IMR-90 (cell line): ENCODE data around the gene UGT1A7. TPM values are rescaled to one million over a fixed set of nuclear protein-coding genes. Genes with fewer than 3 reads are reported as not detected.

Experiments
- ATAC-seq: fragments of 200-7000 bp; cut with Tn5 transposase; 2 replicates; pipeline ENCODE4 v1.9.1; 2020; ENCODE audit warnings: low read depth, mild to moderate bottlenecking, moderate library complexity
- BruUV-seq: library from RNA; stranded (reverse); fragments of 400-500 nt; replicated peaks from 2 replicates; lab custom pipeline; 2021; lab: Mats Ljungman, UMichigan
- CTCF ChIA-PET: fragments of 300-600 bp; formaldehyde crosslinking; extraction: SDS; loops from one replicate; lab custom pipeline; 2021; ENCODE audit warnings: antibody characterized with exemption; lab: Yijun Ruan, JAX
- POLR2A ChIA-PET: fragments of 300-600 bp; sonication (Branson Sonifier 250); formaldehyde crosslinking; loops from one replicate; lab custom pipeline; 2022; ENCODE audit warnings: antibody characterized with exemption; ENCODE audit not compliant: unreplicated experiment; lab: Charles Lee
- DNase-seq: peaks from one replicate; pipeline ENCODE4 v3.0.0; 2013
- H2AFZ ChIP-seq: replicated peaks from 2 replicates; pipeline ENCODE3; 2013; ENCODE audit warnings: low read length, mild to moderate bottlenecking; ENCODE audit not compliant: poor library complexity
- H2AK5ac ChIP-seq: 2 replicates; pipeline ENCODE4 v1.6.1; 2013; ENCODE audit warnings: low read depth, low read length, inconsistent platforms
- H2AK9ac ChIP-seq: replicated peaks from 2 replicates; pipeline ENCODE3; 2013; ENCODE audit warnings: mild to moderate bottlenecking, low read depth, low read length, moderate library complexity; ENCODE audit not compliant: poor library complexity
- H2BK120ac ChIP-seq: 2 replicates; pipeline ENCODE4 v1.6.1; 2013; ENCODE audit warnings: low read depth, low read length, inconsistent platforms
- H2BK15ac ChIP-seq: 3 replicates; pipeline ENCODE4 v1.6.1; 2013; ENCODE audit warnings: low read depth, low read length, inconsistent platforms
- H2BK20ac ChIP-seq: 2 replicates; pipeline ENCODE4 v1.6.1; 2013; ENCODE audit warnings: low read depth, mild to moderate bottlenecking, inconsistent platforms, low read length, moderate library complexity
- H2BK5ac ChIP-seq: 2 replicates; pipeline ENCODE4 v1.6.1; 2013; ENCODE audit warnings: mild to moderate bottlenecking, low read depth, low read length, inconsistent platforms; ENCODE audit not compliant: poor library complexity, severe bottlenecking
- H3K14ac ChIP-seq: replicated peaks from 2 replicates; pipeline ENCODE4 v1.6.1; 2013; ENCODE audit warnings: low read depth, low read length, inconsistent platforms
- H3K18ac ChIP-seq: 2 replicates; pipeline ENCODE4 v1.6.1; 2013; ENCODE audit warnings: low read depth, low read length, control low read depth
- H3K23ac ChIP-seq: 2 replicates; pipeline ENCODE4 v1.6.1; 2013; ENCODE audit warnings: low read depth, low read length, inconsistent platforms
- H3K27ac ChIP-seq: 2 replicates; pipeline ENCODE4 v1.5.1; 2013; ENCODE audit warnings: mild to moderate bottlenecking, control low read depth, low read length; ENCODE audit not compliant: insufficient read depth
- H3K27me3 ChIP-seq: 2 replicates; pipeline ENCODE4 v1.6.1; 2013; ENCODE audit warnings: low read length; ENCODE audit not compliant: control insufficient read depth, insufficient read depth
- H3K36me3 ChIP-seq: 2 replicates; pipeline ENCODE4 v1.6.1; 2013; ENCODE audit warnings: low read length, mixed read lengths; ENCODE audit not compliant: control insufficient read depth, insufficient read depth
- H3K4ac ChIP-seq: 2 replicates; pipeline ENCODE4 v1.6.1; 2013; ENCODE audit warnings: low read depth, low read length, inconsistent platforms
- H3K4me1 ChIP-seq: 2 replicates; pipeline ENCODE4 v1.6.1; 2013; ENCODE audit warnings: low read length, mixed read lengths; ENCODE audit not compliant: control insufficient read depth, insufficient read depth
- H3K4me2 ChIP-seq: 2 replicates; pipeline ENCODE4 v1.6.1; 2013; ENCODE audit warnings: low read depth, mild to moderate bottlenecking, control low read depth, low read length, moderate library complexity
- H3K4me3 ChIP-seq: 2 replicates; pipeline ENCODE4 v1.5.1; 2013; ENCODE audit warnings: low read depth, mild to moderate bottlenecking, control low read depth, low read length, moderate library complexity; ENCODE audit not compliant: insufficient read depth
- H3K56ac ChIP-seq: 2 replicates; pipeline ENCODE4 v1.6.1; 2013; ENCODE audit warnings: low read length, inconsistent platforms; ENCODE audit not compliant: insufficient read depth; ENCODE audit errors: extremely low read depth
- H3K79me1 ChIP-seq, 2 experiments: 2 replicates each; pipeline ENCODE4 v1.6.1; 2013; ENCODE audit warnings: low read length in 2 of 2, inconsistent platforms in 1 of 2, low read depth in 1 of 2
- H3K9ac ChIP-seq: 2 replicates; pipeline ENCODE4 v1.6.1; 2013; ENCODE audit warnings: low read depth, low read length, control low read depth
- H3K9me1 ChIP-seq: 2 replicates; pipeline ENCODE4 v1.6.1; 2013; ENCODE audit warnings: low read length, inconsistent platforms; ENCODE audit not compliant: insufficient read depth
- H3K9me3 ChIP-seq: 2 replicates; pipeline ENCODE4 v1.6.1; 2013; ENCODE audit warnings: low read length; ENCODE audit not compliant: control insufficient read depth, insufficient read depth
- H4K20me1 ChIP-seq: 2 replicates; pipeline ENCODE4 v1.6.1; 2013; ENCODE audit warnings: low read length, inconsistent platforms; ENCODE audit not compliant: insufficient read depth
- H4K5ac ChIP-seq: 2 replicates; pipeline ENCODE4 v1.6.1; 2013; ENCODE audit warnings: mild to moderate bottlenecking, low read depth, low read length, control low read depth
- H4K8ac ChIP-seq, 2 experiments: 2 replicates each; pipeline ENCODE4 v1.6.1; 2013; ENCODE audit warnings: low read depth in 2 of 2, low read length in 2 of 2, control low read depth in 1 of 2, inconsistent platforms in 1 of 2
- H4K91ac ChIP-seq: 2 replicates; pipeline ENCODE4 v1.6.1; 2013; ENCODE audit warnings: low read depth, low read length, inconsistent platforms; ENCODE audit not compliant: insufficient read depth
- CTCF ChIP-seq: conservative IDR thresholded peaks from 2 replicates; pipeline ENCODE4 v1.5.1; 2012; ENCODE audit warnings: mild to moderate bottlenecking, low read depth, low read length, improper control_type of control experiment
- ELK1 ChIP-seq: fragments of 150-350 bp; IDR thresholded peaks from 2 replicates; pipeline ENCODE4 v1.6.1; 2016; ENCODE audit warnings: low read depth, mild to moderate bottlenecking, low read length, moderate library complexity, borderline replicate concordance
- MXI1 ChIP-seq: IDR thresholded peaks from 2 replicates; pipeline ENCODE4 v1.6.1; 2012; ENCODE audit warnings: low read depth, mild to moderate bottlenecking, low read length, moderate library complexity, borderline replicate concordance
- NFE2L2 ChIP-seq: fragments of 150-350 bp; IDR thresholded peaks from 2 replicates; pipeline ENCODE4 v1.6.1; 2016; ENCODE audit warnings: low read depth, mild to moderate bottlenecking, low read length
- POLR2A ChIP-seq: IDR thresholded peaks from 2 replicates; pipeline ENCODE4 v1.6.1; 2012; ENCODE audit warnings: mild to moderate bottlenecking, low read depth, low read length
- RAD21 ChIP-seq: IDR thresholded peaks from 2 replicates; pipeline ENCODE4 v1.6.1; 2012; ENCODE audit warnings: low read length, improper control_type of control experiment
- RCOR1 ChIP-seq: IDR thresholded peaks from 2 replicates; pipeline ENCODE4 v1.6.1; 2012; ENCODE audit warnings: mild to moderate bottlenecking, low read length, improper control_type of control experiment; ENCODE audit not compliant: insufficient replicate concordance
- RFX5 ChIP-seq: IDR thresholded peaks from 2 replicates; pipeline ENCODE4 v1.8.0; 2012; ENCODE audit warnings: low read depth, mild to moderate bottlenecking, low read length, moderate library complexity
- SMC3 ChIP-seq: fragments of 150-350 bp; IDR thresholded peaks from 2 replicates; pipeline ENCODE4 v1.6.1; 2016; ENCODE audit warnings: low read depth, mild to moderate bottlenecking, antibody characterized with exemption, low read length, moderate library complexity
- WGBS, 2 experiments: methylation state at CpG; one replicate each; pipeline versions ENCODE4 v1.1.5 to v1.1.7; 2013; ENCODE audit warnings: missing lambda C conversion rate in 2 of 2; ENCODE audit not compliant: insufficient read length in 1 of 2; ENCODE audit errors: extremely low coverage in 2 of 2; 5-methylcytosine and 5-hydroxymethylcytosine counted together
- dilution Hi-C: fragments of 300-500 bp; cut with HindIII; formaldehyde crosslinking; loops from one replicate; pipeline ENCODE4 v1.14.3; 2018; ENCODE audit warnings: low sequenced_read_pairs; ENCODE audit not compliant: unreplicated experiment
- in situ Hi-C: fragments of 300-500 bp; cut with MboI; formaldehyde crosslinking; loops from 3 replicates; pipeline ENCODE4 v1.14.3; 2019; ENCODE audit warnings: low sequenced_read_pairs, inconsistent platforms, mixed read lengths
- intact Hi-C: fragments of 100-400 bp; cut with micrococcal nuclease; formaldehyde crosslinking; loops from 2 replicates; pipeline ENCODE4 v1.10.0; 2022
- polyA plus RNA-seq, 3 experiments: library from polyadenylated mRNA; depleted of rRNA; stranded (reverse); fragments of >200 nt; gene quantifications; 2 replicates each; pipeline ENCODE4 v1.2.3, GENCODE V29; 2012; ENCODE audit warnings: low replicate concordance in 1 of 3
- total RNA-seq: library from RNA; depleted of rRNA; stranded (reverse); fragments of >200 nt; gene quantifications from 2 replicates; pipeline ENCODE4 v1.2.3, GENCODE V29; 2012

The UGT1A7 gene
- total and polyA plus RNA-seq, 2 of the 4 experiments (the other 2 are of a cell fraction): not detected

GRCh38 chr2:233817995-233818638 lies 136.4 kb downstream of the UGT1A7 start:
- H3K18ac ChIP-seq: no peak overlapping the region
- POLR2A ChIA-PET: no interaction called here
- no peak overlapping the region for H4K8ac ChIP-seq
- no peak overlapping the region for H3K4me3 ChIP-seq
- H3K9ac ChIP-seq: no peak overlapping the region
- H2AFZ ChIP-seq: peak overlapping the region; percentile 38
- no TSS peak for BruUV-seq
- H3K4me2 ChIP-seq: no peak overlapping the region
- intact Hi-C loops: no loop called here
- H3K27me3 ChIP-seq: peaks cover 7% of the 10 kb centered on the region; the same call in 1 of the 2 replicates
- H3K36me3 ChIP-seq: no peaks in the 10 kb centered on the region
- H2BK15ac ChIP-seq: no peak overlapping the region
- H2BK120ac ChIP-seq: no peak overlapping the region
- dilution Hi-C loops: no loop called here
- no peak overlapping the region for H3K14ac ChIP-seq
- no peak overlapping the region for H3K23ac ChIP-seq
- 0 out of 2 replicates have a peak, but pooled peaks have one; percentile 17 for ATAC-seq
- H3K9me3 ChIP-seq: no peaks in the 10 kb centered on the region
- in situ Hi-C loops: no loop called here
- no peak overlapping the region for H3K27ac ChIP-seq
- H3K4ac ChIP-seq: no peak overlapping the region
- H4K5ac ChIP-seq: no peak overlapping the region
- no peak overlapping the region for H3K56ac ChIP-seq
- CTCF ChIA-PET: no interaction called here
- no peaks in the 10 kb centered on the region for H4K20me1 ChIP-seq
- 81% methylated on average over 5 of the region's 11 CpGs; no CpG with 5 or more reads in 1 of the 2 experiments for WGBS, 2 experiments
- DNase-seq: no peak
- TF ChIP-seq ELK1 (no peak), RAD21 (no peak), MXI1 (no peak), CTCF (no peak), SMC3 (no peak), NFE2L2 (no peak), RCOR1 (no peak), POLR2A (no peak), RFX5 (no peak)
- H3K4me1 ChIP-seq: no peaks in the 10 kb centered on the region
- H3K79me1 ChIP-seq: no peaks in the 10 kb centered on the region
- no peak overlapping the region for H2BK20ac ChIP-seq
- H2BK5ac ChIP-seq: no peak overlapping the region
- H4K91ac ChIP-seq: no peak overlapping the region
- no peak overlapping the region for H2AK5ac ChIP-seq
- H2AK9ac ChIP-seq: no peak overlapping the region
- H3K9me1 ChIP-seq: no peaks in the 10 kb centered on the region
